G401.6 (cell line): ENCODE results near the gene SNRPD3.
"Not testable (repeated sequence)": the region's sequence is repeated elsewhere in the genome, so short reads cannot be mapped to it uniquely, and the experiment has no call there.

ENCODE experiments used
- FAIRE-seq: peaks from 2 replicates; lab custom pipeline; 2012; peaks lifted over from hg19 to GRCh38; lab: Jason Lieb, UNC

The SNRPD3 gene

GRCh38 chr22:24555165-24556039, at the start of gene SNRPD3:
SNRPD3 (plus strand) TSS chr22:24555999; CDS start chr22:24557675, 1,676 bp downstream.
- peak; percentile 91 for FAIRE-seq

GRCh38 chr22:24506802-24507438, 48.9 kb upstream of the SNRPD3 start:
- FAIRE-seq = no peak

- no peak for FAIRE-seq
These were observed 48.1 kb upstream of the SNRPD3 start for GRCh38 chr22:24507716-24508115.

- no peak for FAIRE-seq
These were observed 44.9 kb upstream of the SNRPD3 start for GRCh38 chr22:24510637-24511625.

GRCh38 chr22:24512043-24512442, 43.8 kb upstream of the SNRPD3 start:
- FAIRE-seq = no peak

GRCh38 chr22:24513378-24514240, 42.2 kb upstream of the SNRPD3 start:
- no peak for FAIRE-seq

- FAIRE-seq = no peak
These were observed 41.4 kb upstream of the SNRPD3 start for GRCh38 chr22:24514241-24515026.

GRCh38 chr22:24515027-24515338, 40.8 kb upstream of the SNRPD3 start:
- no peak for FAIRE-seq

GRCh38 chr22:24516301-24516737, 39.5 kb upstream of the SNRPD3 start:
- FAIRE-seq = peak; percentile 34

- no peak for FAIRE-seq
These were observed 38.4 kb upstream of the SNRPD3 start for GRCh38 chr22:24517446-24517845.

GRCh38 chr22:24518228-24518627, 37.6 kb upstream of the SNRPD3 start:
- FAIRE-seq = no peak

- no peak for FAIRE-seq
These were observed 36.9 kb upstream of the SNRPD3 start for GRCh38 chr22:24518771-24519485.

GRCh38 chr22:24519496-24519895, 36.3 kb upstream of the SNRPD3 start:
- FAIRE-seq = no peak

GRCh38 chr22:24521791-24522245, 34.0 kb upstream of the SNRPD3 start:
- peak; percentile 93 for FAIRE-seq

- FAIRE-seq = no peak
These were observed 31.9 kb upstream of the SNRPD3 start for GRCh38 chr22:24523873-24524272.

- FAIRE-seq = no peak
These were observed 30.3 kb upstream of the SNRPD3 start for GRCh38 chr22:24525416-24526037.

GRCh38 chr22:24526191-24526590, 29.6 kb upstream of the SNRPD3 start:
- FAIRE-seq = no peak

- FAIRE-seq = no peak
These were observed 25.9 kb upstream of the SNRPD3 start for GRCh38 chr22:24529898-24530297.

GRCh38 chr22:24530968-24531367, 24.8 kb upstream of the SNRPD3 start:
- FAIRE-seq = not testable (repeated sequence)
